ENCODE results near the gene ACP2. TPM values are rescaled to one million over a fixed set of nuclear protein-coding genes. Genes with fewer than 3 reads are reported as not detected.

The ACP2 gene
- polyA plus RNA-seq, 3 donors, result 13.1 to 25.3 (median 20.5) TPM

DNA sequence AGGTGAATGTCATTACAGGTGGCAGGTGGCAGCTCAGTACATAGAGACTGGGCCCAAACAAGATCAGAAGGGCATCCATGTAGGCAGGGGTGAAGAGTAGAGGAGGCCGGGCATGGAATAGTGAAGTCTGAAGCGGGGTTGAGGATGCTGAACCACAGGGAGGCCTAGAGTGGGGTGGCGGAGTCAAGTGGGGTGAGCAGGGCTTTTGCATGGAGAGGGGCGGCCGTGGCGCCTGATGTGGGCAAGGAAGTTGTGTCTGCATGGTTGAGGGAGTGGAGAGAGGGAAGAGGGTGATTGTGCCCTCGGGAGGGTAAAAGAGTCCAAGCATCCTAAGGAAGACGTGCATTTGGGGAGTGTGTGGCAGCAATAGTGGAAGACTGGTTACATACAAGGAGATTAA, 19.5 kb downstream of the ACP2 start:
- Histone ChIP-seq H2AFZ (ENCODE audit: insufficient read depth, low read depth, low read length, poor library complexity, severe bottlenecking) (no peak overlapping the region), H3K79me2 (ENCODE audit: insufficient read depth, low read length) (no peaks in the 10 kb centered on the region), H3K27ac (ENCODE audit: low read depth in 1 of 2, low read length in 2 of 2) (no peak overlapping the region), H3K4me3 (replicated peaks in 1 of 3; ENCODE audit: low read depth in 2 of 3, low read length in 3 of 3) (no peak overlapping the region), H3K4me2 (replicated peaks; ENCODE audit: extremely low read depth, low read length, poor library complexity, severe bottlenecking) (no peak overlapping the region), H4K20me1 (ENCODE audit: insufficient read depth, low read length) (no peaks in the 10 kb centered on the region), H3K9me3 (replicated peaks in 1 of 2; ENCODE audit: control insufficient read depth in 1 of 2, insufficient read depth in 1 of 2, low read length in 2 of 2) (no peaks in the 10 kb centered on the region), H3K27me3 (ENCODE audit: control insufficient read depth in 2 of 2, insufficient read depth in 2 of 2, low read length in 2 of 2) (no peaks in the 10 kb centered on the region), H3K9ac (ENCODE audit: insufficient read depth, low read length, poor library complexity, severe bottlenecking) (no peak overlapping the region), H3K36me3 (replicated peaks in 1 of 2; ENCODE audit: control insufficient read depth in 1 of 2, insufficient read depth in 2 of 2, low read length in 2 of 2) (peaks cover 7 to 23% of the 10 kb centered on the region in 2 donors), H3K4me1 (ENCODE audit: control insufficient read depth in 1 of 2, insufficient read depth in 2 of 2, low read length in 2 of 2) (peaks cover 20 to 21% of the 10 kb centered on the region in 2 donors)
- Mint-ChIP-seq H3K27ac (peak overlapping the region in 1 of 7 donors; percentile 78), H3K4me3 (no peak overlapping the region), H3K36me3 (peaks cover 13 to 39% of the 10 kb centered on the region in 2 donors), H3K9me3 (no peaks in the 10 kb centered on the region), H3K27me3 (ENCODE audit: low read depth in 3 of 3) (peaks cover 0 to 2% (median 0%) of the 10 kb centered on the region in 3 donors), H3K4me1 (peaks cover 23% of the 10 kb centered on the region)
- DNase-seq, result no peak
- TF ChIP-seq CTCF (IDR thresholded peaks at IDR 0.05), result no peak
- WGBS (ENCODE audit: insufficient coverage), result 91% methylated on average over 8 of the region's 8 CpGs
- intact Hi-C loops (cut with micrococcal nuclease), result no loop called here

DNA sequence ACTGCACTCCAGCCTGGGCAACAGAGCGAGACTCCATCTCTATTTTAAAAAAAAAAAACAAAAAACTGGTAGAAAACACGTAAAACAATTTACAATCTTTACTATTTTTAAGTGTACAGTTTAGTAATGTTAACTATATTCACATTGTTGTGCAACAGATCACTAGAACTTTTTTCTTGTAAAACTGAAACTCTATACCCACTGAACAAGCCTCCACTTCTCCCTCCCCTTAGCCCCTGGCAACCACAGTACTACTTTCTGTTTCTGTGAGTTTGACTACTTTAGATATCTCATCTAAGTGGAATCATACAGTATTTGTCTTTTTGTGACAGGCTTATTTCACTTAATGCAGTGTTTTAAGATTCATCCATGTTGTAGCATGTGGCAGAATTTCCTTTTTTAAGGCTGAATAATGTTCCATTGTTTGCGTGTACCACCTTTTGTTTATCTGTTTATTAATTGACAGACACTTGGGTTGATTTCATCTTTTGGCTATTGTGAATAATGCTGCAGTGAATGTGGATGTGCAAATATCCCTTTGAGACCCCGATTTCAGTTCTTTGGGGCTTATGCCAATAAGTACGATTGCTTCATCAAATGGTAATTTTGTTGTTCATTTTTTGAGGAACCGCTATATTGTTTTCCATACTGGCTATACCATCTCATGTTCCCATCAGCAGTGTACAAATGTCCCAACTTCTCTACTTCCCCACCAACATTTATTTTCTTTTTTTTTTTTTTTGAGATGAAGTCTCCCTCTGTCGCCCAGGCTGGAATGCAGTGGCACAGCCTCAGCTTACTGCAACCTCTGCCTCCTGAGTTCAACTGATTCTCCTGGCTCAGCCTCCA, 22.8 kb downstream of the ACP2 start:
- peak overlapping the region; percentile 65 for H3K4me2 ChIP-seq (replicated peaks; ENCODE audit: extremely low read depth, low read length, poor library complexity, severe bottlenecking)
- no peaks in the 10 kb centered on the region for H3K9me3 ChIP-seq (replicated peaks in 1 of 2; ENCODE audit: control insufficient read depth in 1 of 2, insufficient read depth in 1 of 2, low read length in 2 of 2)
- Mint-ChIP-seq H3K36me3 (peaks cover 20 to 54% of the 10 kb centered on the region in 2 donors), H3K4me3 (peak overlapping the region; percentile 55 to 81), H3K4me1 (peaks cover 25% of the 10 kb centered on the region), H3K9me3 (no peaks in the 10 kb centered on the region), H3K27me3 (ENCODE audit: low read depth in 3 of 3) (peaks cover 0 to 2% (median 0%) of the 10 kb centered on the region in 3 donors), H3K27ac (peak overlapping the region; percentile 35 to 88 (median 82))
- no peak for TF ChIP-seq CTCF (IDR thresholded peaks at IDR 0.05)
- intact Hi-C loops (cut with micrococcal nuclease), result no loop called here
- H3K4me1 ChIP-seq (ENCODE audit: control insufficient read depth in 1 of 2, insufficient read depth in 2 of 2, low read length in 2 of 2), result peaks cover 20 to 21% of the 10 kb centered on the region in 2 donors
- no peak overlapping the region for H3K9ac ChIP-seq (ENCODE audit: insufficient read depth, low read length, poor library complexity, severe bottlenecking)
- H3K36me3 ChIP-seq (replicated peaks in 1 of 2; ENCODE audit: control insufficient read depth in 1 of 2, insufficient read depth in 2 of 2, low read length in 2 of 2), result peaks cover 3 to 21% of the 10 kb centered on the region in 2 donors
- peak overlapping the region; percentile 13 to 66 (median 41) for H3K4me3 ChIP-seq (replicated peaks in 1 of 3; ENCODE audit: low read depth in 2 of 3, low read length in 3 of 3)
- no peaks in the 10 kb centered on the region for H4K20me1 ChIP-seq (ENCODE audit: insufficient read depth, low read length)
- 44% methylated on average over 2 of the region's 7 CpGs for WGBS (ENCODE audit: insufficient coverage)
- no peaks in the 10 kb centered on the region for H3K27me3 ChIP-seq (ENCODE audit: control insufficient read depth in 2 of 2, insufficient read depth in 2 of 2, low read length in 2 of 2)
- H2AFZ ChIP-seq (ENCODE audit: insufficient read depth, low read depth, low read length, poor library complexity, severe bottlenecking), result peak overlapping the region; percentile 22
- H3K27ac ChIP-seq (ENCODE audit: low read depth in 1 of 2, low read length in 2 of 2), result peak overlapping the region; percentile 40 to 79
- DNase-seq, result peak in 2 of 3 donors; percentile 47 to 53
- H3K79me2 ChIP-seq (ENCODE audit: insufficient read depth, low read length), result peaks cover 11% of the 10 kb centered on the region
